ENCODE data around the gene PGLYRP3. TPM values are rescaled to one million over a fixed set of nuclear protein-coding genes. Genes with fewer than 3 reads are reported as not detected.

The PGLYRP3 gene
- total RNA-seq, 1 donor from 2014 or later, result 0.53 TPM

DNA sequence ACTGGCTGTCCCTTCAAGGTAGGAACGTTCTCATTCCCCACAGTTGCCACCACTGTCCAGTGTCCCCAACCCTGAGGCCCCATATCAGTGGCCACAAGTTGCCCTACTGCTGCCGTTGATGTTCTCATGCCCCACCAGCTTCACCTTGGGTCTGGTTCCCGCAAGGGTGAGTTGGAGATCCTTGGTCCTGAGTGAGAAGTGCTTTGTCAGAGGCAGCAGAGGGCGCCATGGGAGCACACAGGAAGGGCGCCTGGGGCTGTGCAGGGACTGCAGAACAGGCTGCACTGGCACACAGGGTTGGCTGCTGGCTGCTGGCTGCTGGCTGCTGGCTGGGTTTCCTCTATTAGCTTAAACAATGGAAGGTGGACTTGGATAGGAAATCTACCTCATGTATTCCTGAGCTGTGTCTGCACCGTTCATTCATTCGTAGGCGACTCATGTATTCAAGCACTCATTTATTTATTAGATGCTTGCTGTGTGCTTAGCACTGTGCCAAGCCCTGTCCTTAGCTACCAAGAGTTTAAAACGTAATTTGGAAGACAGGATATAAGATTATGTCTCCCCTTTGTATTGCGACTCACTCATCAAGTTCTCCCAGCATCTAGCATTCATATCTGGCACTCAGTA lies 42.8 kb upstream of the PGLYRP3 start:
- TF ChIP-seq, protein P1, sequence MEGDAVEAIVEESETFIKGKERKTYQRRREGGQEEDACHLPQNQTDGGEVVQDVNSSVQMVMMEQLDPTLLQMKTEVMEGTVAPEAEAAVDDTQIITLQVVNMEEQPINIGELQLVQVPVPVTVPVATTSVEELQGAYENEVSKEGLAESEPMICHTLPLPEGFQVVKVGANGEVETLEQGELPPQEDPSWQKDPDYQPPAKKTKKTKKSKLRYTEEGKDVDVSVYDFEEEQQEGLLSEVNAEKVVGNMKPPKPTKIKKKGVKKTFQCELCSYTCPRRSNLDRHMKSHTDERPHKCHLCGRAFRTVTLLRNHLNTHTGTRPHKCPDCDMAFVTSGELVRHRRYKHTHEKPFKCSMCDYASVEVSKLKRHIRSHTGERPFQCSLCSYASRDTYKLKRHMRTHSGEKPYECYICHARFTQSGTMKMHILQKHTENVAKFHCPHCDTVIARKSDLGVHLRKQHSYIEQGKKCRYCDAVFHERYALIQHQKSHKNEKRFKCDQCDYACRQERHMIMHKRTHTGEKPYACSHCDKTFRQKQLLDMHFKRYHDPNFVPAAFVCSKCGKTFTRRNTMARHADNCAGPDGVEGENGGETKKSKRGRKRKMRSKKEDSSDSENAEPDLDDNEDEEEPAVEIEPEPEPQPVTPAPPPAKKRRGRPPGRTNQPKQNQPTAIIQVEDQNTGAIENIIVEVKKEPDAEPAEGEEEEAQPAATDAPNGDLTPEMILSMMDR (IDR thresholded peaks at IDR 0.05; ENCODE audit: insufficient read depth, low read length, severe bottlenecking), result peak; percentile 94
- Histone ChIP-seq H3K36me3 (ENCODE audit: control insufficient read depth, insufficient read depth, low read length) (no peaks in the 10 kb centered on the region), H3K27me3 (ENCODE audit: control insufficient read depth, insufficient read depth, low read length) (no peaks in the 10 kb centered on the region), H3K4me3 (ENCODE audit: low read depth, low read length) (no peak overlapping the region)
- peak; percentile 72 for DNase-seq (ENCODE audit: low read depth)
- no peak for FAIRE-seq

DNA sequence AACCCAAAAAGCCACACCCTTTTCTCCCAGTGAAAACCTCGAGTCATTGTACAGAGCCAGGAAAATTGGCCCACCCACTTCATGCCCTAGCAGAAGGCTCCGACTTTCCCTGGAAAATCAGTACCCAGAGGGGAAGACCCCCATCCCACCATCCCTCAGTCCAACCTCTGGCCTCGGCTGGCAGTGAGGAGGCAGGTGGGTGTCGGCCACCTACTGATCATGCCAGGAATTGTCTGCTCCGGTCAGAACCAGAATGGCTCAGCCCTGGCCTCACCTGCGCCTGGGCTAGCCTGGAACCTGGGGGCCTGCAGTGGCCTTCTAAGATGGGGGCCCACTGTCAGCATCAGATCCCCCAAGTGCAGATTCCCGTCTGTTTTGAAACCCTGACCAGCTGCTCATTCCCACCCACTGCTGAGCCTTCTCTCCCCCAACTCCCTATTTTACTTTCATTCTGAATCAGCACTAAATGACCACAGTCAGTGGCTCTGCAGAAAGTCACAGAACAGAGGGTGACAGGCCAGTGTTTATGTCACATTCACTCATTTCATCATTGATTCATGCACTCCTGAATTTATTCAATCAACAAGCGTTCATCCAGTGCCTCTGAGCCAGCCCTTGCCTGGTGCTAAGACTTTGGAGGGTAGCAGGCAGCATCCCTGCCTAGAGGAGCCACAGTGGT lies 41.9 kb upstream of the PGLYRP3 start:
- Histone ChIP-seq H3K36me3 (ENCODE audit: control insufficient read depth, insufficient read depth, low read length) (no peaks in the 10 kb centered on the region), H3K27me3 (ENCODE audit: control insufficient read depth, insufficient read depth, low read length) (no peaks in the 10 kb centered on the region), H3K4me3 (ENCODE audit: low read depth, low read length) (no peak overlapping the region)
- no peak for DNase-seq (ENCODE audit: low read depth)
- TF ChIP-seq, protein P1 (IDR thresholded peaks at IDR 0.05; ENCODE audit: insufficient read depth, low read length, severe bottlenecking), result peak; percentile 28
- peak; percentile 64 for FAIRE-seq

DNA sequence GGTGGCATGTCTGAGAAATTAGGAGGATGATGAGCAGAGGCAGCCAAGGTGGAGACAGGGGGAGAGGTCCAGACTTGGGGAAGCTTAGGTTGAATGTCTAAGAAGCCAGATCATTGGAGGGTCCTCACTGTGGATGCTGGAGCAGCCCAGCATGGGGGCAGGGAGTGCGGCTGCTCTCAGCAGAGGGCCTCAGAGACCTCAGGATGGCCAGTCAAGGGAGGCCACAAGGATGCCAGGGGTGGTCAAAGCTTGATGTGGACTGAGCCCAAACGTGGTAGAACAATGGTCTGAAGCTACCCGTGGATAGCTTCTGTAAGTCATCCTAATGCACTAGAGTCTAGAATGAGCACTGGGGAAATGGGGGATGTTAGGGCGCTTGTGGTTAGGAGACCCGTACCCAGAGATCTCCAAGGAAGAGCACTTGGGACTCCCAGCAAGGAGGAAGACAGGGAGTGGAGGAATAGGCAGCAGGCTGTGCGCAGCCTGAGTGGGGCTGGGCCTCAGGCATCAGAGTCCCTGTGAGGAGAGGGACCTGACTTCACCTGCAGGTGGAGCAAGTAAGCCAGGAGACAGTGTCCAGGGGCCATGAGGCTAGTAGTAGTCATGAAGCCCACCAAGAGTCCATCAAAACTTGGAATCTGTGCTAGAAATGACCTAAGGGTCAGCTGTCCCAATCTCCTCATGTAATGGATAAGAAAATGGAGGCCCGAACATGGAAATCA lies 40.6 kb upstream of the PGLYRP3 start:
- Histone ChIP-seq H3K27me3 (ENCODE audit: control insufficient read depth, insufficient read depth, low read length) (no peaks in the 10 kb centered on the region), H3K36me3 (ENCODE audit: control insufficient read depth, insufficient read depth, low read length) (no peaks in the 10 kb centered on the region), H3K4me3 (ENCODE audit: low read depth, low read length) (no peak overlapping the region)
- DNase-seq (ENCODE audit: low read depth) (no peak), FAIRE-seq (peak; percentile 13)
- TF ChIP-seq, protein P1 (IDR thresholded peaks at IDR 0.05; ENCODE audit: insufficient read depth, low read length, severe bottlenecking), result peak; percentile 75

DNA sequence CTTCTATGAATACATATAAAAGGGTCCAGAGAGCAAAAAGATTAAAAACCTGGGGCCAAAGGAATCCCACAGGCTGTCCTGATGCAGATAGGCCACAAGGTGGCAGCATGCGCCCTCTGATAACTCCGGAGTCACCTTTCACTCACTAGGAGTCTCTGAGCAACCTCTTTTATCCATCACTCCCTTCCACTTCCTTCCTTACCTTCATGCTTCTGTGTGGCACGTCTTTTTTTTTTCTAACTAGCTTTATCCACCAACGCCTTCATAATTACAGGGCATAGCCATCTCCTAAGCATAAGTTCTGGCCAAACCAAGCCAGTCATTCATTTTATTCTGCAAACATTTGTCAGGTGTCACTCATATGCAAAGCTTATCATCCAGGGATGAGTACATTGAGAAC lies 39.8 kb upstream of the PGLYRP3 start:
- no peaks in the 10 kb centered on the region for H3K27me3 ChIP-seq (ENCODE audit: control insufficient read depth, insufficient read depth, low read length)
- TF ChIP-seq, protein P1 (IDR thresholded peaks at IDR 0.05; ENCODE audit: insufficient read depth, low read length, severe bottlenecking), result peak; percentile 78
- H3K4me3 ChIP-seq (ENCODE audit: low read depth, low read length), result no peak overlapping the region
- no peaks in the 10 kb centered on the region for H3K36me3 ChIP-seq (ENCODE audit: control insufficient read depth, insufficient read depth, low read length)
- FAIRE-seq (no peak), DNase-seq (ENCODE audit: low read depth) (peak; percentile 49)

DNA sequence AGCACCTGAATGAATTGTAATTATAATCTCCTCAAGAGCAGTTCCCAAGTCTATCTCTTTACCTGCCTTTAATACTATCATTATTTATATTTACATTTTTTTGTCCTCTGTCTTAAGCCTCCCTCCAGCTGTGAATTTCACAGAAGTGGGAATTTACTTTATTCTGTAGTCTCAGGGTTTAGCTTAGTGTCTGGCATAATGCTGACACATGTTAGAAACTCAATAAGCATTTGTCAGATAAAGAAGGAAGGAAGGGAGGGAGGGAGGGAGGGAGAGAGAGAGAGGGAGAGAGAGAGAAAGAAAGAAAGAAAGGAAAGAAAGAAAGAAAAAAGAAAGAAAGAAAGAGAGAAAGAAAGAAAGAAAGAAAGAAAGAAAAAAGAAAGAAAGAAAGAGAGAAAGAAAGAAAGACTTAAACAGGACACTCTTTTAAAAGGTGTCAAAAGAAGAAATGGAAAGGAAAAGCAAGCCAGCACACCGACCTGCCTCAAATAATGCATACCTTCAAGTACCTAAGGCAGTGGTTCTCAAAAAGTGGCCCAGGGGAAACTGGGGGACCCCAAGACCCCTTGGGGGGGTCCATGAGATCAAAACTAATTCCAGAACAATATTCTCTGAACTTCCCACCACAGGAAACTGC lies 37.7 kb upstream of the PGLYRP3 start:
- H3K27me3 ChIP-seq (ENCODE audit: control insufficient read depth, insufficient read depth, low read length), result no peaks in the 10 kb centered on the region
- DNase-seq (ENCODE audit: low read depth), result no peak
- TF ChIP-seq, protein P1 (IDR thresholded peaks at IDR 0.05; ENCODE audit: insufficient read depth, low read length, severe bottlenecking), result no peak
- no peaks in the 10 kb centered on the region for H3K36me3 ChIP-seq (ENCODE audit: control insufficient read depth, insufficient read depth, low read length)
- no peak overlapping the region for H3K4me3 ChIP-seq (ENCODE audit: low read depth, low read length)
- FAIRE-seq, result no peak

Measured in bronchial epithelial cell (primary cell).